ENCODE data around the gene KIF19.

DNA sequence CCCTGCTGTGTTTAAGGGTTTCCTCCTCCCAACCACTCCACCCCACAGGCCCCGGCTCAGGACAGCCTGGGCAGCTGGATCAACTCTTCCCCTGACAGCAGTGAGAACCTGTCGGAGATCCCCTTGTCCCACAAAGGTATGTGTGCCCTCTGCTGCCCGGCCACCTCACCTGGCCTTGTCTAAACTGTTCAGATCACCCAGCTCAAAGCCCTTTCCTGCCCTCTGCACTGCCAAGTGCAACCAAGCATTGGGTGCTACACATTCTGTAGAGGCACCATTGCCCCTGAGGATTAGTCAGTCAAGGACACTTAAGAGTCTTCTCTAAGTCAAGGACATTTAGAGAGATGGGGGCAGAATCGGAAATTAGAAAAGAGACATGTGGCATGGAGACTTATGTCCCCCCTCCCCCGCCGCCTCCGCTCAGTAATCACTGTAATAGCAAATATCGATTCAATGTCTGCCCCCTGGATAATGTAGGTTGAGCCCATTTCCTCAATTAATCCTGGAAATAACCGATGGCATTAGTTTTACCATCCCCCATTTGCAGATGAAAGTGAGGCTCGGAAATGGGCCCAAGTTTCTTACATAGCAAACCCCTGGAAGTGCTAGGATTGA is 27.5 kb downstream of the KIF19 start:
- TF ChIP-seq RAD21 (IDR thresholded peaks at IDR 0.05) (no peak), YY1 (IDR thresholded peaks at IDR 0.05) (no peak), MAX (IDR thresholded peaks at IDR 0.05) (no peak), TAF1 (conservative IDR thresholded peaks at IDR 0.05) (no peak), RXRA (IDR thresholded peaks at IDR 0.05) (no peak), JUND (IDR thresholded peaks at IDR 0.05) (no peak), ATF3 (IDR thresholded peaks at IDR 0.05) (no peak)
- TF ChIP-seq, protein P1, sequence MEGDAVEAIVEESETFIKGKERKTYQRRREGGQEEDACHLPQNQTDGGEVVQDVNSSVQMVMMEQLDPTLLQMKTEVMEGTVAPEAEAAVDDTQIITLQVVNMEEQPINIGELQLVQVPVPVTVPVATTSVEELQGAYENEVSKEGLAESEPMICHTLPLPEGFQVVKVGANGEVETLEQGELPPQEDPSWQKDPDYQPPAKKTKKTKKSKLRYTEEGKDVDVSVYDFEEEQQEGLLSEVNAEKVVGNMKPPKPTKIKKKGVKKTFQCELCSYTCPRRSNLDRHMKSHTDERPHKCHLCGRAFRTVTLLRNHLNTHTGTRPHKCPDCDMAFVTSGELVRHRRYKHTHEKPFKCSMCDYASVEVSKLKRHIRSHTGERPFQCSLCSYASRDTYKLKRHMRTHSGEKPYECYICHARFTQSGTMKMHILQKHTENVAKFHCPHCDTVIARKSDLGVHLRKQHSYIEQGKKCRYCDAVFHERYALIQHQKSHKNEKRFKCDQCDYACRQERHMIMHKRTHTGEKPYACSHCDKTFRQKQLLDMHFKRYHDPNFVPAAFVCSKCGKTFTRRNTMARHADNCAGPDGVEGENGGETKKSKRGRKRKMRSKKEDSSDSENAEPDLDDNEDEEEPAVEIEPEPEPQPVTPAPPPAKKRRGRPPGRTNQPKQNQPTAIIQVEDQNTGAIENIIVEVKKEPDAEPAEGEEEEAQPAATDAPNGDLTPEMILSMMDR (IDR thresholded peaks at IDR 0.05; ENCODE audit: low read depth, low read length, missing input control), result no peak
- TF ChIP-seq, protein P2, sequence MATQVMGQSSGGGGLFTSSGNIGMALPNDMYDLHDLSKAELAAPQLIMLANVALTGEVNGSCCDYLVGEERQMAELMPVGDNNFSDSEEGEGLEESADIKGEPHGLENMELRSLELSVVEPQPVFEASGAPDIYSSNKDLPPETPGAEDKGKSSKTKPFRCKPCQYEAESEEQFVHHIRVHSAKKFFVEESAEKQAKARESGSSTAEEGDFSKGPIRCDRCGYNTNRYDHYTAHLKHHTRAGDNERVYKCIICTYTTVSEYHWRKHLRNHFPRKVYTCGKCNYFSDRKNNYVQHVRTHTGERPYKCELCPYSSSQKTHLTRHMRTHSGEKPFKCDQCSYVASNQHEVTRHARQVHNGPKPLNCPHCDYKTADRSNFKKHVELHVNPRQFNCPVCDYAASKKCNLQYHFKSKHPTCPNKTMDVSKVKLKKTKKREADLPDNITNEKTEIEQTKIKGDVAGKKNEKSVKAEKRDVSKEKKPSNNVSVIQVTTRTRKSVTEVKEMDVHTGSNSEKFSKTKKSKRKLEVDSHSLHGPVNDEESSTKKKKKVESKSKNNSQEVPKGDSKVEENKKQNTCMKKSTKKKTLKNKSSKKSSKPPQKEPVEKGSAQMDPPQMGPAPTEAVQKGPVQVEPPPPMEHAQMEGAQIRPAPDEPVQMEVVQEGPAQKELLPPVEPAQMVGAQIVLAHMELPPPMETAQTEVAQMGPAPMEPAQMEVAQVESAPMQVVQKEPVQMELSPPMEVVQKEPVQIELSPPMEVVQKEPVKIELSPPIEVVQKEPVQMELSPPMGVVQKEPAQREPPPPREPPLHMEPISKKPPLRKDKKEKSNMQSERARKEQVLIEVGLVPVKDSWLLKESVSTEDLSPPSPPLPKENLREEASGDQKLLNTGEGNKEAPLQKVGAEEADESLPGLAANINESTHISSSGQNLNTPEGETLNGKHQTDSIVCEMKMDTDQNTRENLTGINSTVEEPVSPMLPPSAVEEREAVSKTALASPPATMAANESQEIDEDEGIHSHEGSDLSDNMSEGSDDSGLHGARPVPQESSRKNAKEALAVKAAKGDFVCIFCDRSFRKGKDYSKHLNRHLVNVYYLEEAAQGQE (IDR thresholded peaks at IDR 0.05), result no peak

All from liver (tissue), 3 donors.